HG03571 (cell line): ENCODE results near the gene CFAP61.
"Not testable (repeated sequence)": the region's sequence is repeated elsewhere in the genome, so short reads cannot be mapped to it uniquely, and the experiment has no call there.

Experiments used
- ATAC-seq: cut with Tn5 transposase; IDR thresholded peaks from one replicate; pipeline ENCODE4 v1.9.1; 2021; ENCODE audit not compliant: unreplicated experiment

Gene CFAP61

DNA sequence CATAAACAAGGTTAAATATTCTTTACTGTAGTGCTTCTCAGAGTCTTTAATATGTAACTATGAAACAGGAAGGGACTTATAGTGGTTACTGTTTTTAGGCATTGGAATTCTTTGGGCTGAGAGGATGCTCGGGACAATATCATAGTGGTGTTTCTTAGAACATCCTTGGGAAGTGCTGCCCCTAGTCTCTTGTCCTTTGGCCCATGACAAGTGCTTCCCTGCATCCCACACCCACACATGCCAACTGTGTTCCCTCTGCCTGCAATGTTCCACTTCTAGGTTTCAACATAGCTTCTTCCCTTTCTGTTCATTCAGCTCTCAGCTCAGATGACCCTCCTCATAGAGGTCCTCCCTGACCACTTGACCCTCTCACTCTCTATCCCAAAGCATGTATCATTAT, 37.6 kb downstream of the CFAP61 start:
- ATAC-seq, result no peak

- no peak for ATAC-seq
Observed at GRCh38 chr20:20092827-20093226, 40.5 kb downstream of the CFAP61 start.

GRCh38 chr20:20094410-20094809, 42.1 kb downstream of the CFAP61 start:
- no peak for ATAC-seq

- no peak for ATAC-seq
Observed at GRCh38 chr20:20095114-20095872, 43.0 kb downstream of the CFAP61 start.

DNA sequence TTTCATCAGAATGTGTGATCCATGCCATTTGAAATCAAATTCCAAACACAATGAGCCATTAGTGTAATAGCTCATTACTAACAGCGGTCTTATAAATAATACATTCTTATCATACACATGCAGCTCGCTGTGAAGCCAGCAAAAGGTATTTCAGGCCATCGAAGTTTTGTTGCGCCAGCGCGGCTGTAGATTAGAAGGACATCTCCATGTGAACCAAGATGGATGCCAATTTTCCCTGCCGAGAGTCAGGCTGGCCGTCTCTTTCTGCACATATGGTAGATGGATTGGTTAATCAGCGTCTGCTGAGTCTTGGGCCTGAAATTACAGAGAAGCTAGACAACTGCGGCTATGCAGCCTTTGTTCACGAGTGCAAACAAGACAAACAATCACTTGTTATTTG, 44.1 kb downstream of the CFAP61 start:
- ATAC-seq, result no peak

- ATAC-seq, result no peak
Observed at GRCh38 chr20:20100881-20101280, 48.5 kb downstream of the CFAP61 start.

DNA sequence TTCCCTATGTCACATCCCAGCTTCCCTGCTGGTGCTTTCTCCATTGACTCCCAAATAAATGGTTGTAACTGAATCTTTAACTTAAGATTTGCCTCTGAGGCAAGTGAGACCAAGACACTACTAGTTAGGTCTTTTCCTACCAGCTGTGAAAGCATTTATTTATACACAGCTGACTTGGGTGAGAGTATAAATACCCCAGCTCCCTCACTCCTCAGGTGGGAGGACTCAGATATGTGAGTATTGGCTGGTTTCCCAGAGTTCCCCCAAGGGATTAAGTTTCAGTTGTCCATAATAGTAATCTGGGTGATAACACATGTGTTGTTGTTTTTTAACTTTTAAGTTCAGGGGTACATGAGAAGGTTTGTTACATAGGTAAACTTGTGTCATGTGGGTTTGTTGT, 49.8 kb downstream of the CFAP61 start:
- no peak for ATAC-seq

- ATAC-seq, result no peak
Observed at GRCh38 chr20:20102716-20103258, 50.5 kb downstream of the CFAP61 start.

DNA sequence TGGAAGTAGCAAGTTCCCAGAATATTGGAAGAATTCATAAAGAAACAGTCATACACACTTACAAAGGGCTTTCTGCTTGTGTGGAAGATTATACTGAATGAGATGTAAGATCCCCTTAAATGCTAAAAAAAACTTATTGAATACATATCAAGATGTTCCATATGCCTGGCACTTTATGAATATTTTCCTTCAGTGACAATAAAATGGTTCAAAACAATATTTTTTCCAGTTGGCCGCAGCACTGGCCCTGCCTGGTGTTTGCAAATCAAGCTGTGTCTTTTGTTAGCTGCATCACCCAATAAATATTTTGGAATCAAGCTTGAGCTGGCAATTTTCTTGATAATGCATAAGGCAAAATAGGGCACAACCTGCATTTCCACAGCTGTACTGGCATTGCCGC, 51.2 kb downstream of the CFAP61 start:
- no peak for ATAC-seq

DNA sequence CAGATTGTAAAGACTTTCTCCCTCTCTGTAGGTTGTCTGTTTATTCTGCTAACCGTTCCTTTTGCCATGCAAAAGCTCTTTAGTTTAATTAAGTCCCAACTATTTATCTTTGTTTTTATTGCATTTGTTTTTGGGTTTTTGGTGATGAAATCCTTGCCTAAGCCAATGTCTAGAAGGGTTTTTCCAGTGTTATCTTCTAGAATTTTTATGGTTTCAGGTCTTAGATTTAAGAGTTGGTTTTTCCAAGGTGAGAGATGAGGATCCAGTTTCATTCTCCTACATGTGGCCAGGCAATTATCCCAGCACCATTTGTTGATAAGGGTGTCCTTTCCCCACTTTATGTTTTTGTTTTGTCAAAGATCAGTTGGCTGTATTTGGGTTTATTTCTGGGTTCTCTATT, 70.9 kb downstream of the CFAP61 start:
- ATAC-seq, result not testable (repeated sequence)

DNA sequence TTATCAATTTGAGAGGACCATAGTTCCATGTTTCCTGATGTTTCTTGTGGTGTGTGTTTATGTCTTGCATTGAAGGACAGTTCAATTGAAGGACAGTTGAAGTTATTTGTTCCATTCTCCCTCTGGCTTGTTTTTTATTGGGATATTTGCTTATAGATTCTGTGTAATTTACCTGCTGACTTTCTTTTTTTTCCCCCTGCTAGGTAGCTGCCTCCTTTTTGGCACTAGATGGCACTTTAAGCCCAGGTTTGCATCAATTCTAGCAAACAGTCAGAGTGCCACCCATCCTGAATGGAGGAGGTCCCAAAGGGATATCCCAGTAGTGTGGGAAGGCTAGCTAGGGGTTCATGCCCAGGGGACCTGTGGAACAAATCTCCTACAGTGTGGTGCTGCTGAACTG, 78.1 kb downstream of the CFAP61 start:
- ATAC-seq, result no peak

DNA sequence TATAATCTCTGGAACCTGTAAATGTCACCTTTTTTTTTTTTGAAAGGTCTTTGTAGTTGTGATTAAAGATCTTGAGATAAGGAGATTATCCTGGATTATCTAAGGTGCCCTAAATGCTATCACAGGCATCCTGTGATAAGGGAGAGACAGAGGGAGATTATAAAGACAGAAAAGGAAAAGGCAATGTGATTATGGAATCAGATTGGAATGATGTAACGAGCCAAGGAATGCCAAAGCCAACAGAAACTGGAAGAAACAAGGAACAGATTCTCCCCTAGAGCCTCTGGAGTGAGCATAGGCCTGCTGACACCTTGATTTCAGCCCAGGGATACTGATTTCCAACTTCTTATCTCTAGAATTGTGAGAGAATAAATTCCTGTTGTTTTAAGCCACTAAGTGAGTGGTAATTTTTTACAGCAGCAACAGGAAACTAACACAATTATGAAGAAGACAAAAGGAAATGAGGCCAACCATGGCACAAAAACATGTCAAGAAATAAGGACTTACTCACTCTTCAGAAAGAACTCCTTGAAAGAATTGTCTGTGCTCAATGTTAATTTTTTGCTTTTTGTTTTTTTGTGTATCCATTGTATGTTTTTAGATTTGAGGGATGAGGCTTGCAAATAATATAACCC, 82.7 kb downstream of the CFAP61 start:
- ATAC-seq, result no peak

DNA sequence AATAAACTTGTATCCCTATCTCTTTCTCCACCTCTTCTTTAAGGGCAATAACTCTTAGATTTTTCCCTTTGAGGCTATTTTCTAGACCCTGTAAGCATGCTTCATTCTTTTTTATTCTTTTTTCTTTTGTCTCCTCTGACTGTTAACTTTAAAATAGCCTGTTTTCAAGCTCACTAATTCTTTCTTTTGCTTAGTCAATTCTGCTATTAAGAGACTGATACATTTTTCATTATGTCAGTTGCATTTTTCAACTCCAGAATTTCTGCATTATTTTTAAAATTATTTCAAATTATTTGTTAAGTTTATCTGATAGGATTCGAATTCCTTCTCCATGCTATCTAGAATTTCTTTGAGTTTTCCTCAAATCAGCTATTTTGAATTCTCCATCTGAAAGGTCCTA, 84.0 kb downstream of the CFAP61 start:
- ATAC-seq, result no peak

DNA sequence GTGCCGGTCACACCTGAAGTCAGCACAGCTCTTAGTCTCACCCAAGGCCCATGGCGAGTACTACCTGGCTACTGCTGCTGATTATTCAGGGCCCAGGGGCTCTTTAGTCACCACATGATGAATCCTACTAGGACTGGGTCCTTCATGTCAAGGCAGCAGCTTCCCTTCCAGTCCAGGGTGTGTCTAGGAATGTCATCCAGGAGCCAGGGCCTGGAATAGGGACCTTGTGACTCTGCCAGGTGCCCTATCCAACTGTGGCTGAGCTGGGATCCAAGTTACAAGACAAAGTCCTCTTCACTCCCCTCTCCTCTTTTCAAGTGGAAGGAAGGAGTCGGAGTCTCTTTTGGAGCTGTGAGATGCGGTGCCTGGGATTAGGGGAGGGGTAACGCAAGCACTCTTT, 85.5 kb downstream of the CFAP61 start:
- ATAC-seq, result no peak

GRCh38 chr20:20138301-20139064, 86.2 kb downstream of the CFAP61 start:
- ATAC-seq, result no peak

DNA sequence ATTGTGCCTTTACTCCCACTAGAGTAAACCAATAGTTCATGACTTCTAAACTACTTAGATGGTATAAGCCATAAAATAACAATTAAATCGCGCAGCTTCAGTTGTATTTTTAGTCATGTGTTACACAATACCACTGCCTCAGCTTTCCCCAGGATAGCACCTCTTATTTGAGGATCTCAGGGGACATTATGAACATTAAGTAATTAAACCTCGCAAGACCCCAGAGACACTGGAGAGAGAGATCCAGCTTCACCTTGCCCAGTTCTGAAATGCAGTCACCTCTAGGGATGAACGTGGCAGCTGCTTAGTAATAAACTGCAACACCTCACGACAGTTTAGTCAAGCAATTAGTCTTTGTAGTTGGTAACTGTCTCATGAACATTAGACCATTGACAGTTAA, 87.1 kb downstream of the CFAP61 start:
- no peak for ATAC-seq

GRCh38 chr20:20143165-20143564, 90.8 kb downstream of the CFAP61 start:
- ATAC-seq, result no peak

- ATAC-seq, result no peak
Observed at GRCh38 chr20:20143646-20144045, 91.3 kb downstream of the CFAP61 start.

- ATAC-seq, result no peak
Observed at GRCh38 chr20:20148779-20149178, 96.4 kb downstream of the CFAP61 start.

DNA sequence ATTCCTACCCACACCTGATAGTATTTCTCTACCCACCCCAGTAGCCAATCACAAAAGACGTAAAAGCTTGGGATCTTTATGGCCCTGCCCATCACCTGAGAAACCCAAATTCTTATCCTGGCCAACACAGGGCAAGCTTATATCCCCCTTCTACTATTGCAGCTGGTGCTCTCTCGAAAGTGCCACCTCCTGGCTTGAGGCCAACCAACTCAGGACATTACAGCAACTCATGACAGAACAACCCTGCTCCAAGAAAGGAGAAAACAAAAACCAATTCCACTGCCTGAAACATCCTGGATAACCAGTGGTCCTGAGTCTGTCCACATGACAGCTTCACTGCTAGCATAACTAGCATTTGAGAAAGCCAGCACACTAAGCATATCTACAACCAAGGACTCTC, 97.9 kb downstream of the CFAP61 start:
- ATAC-seq, result no peak

DNA sequence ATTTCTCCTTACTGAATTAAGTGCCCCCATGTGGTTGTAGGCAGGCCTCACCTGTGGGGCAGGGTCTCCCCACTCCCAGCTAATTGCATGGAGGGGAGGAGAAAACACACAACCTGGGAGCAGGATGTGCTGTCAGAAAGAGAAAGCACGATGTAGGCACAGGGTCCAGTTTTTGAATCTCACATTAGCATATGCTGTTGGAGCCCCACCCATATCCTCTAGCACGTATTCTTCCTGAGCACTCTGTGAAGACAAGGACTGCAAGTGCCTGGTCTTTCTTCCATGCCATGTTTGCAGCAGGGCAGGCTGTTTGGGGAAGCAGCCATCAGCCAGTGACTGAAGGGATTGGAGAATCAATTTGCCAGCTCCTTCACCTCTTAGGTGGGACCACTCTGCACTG, 108.2 kb downstream of the CFAP61 start:
- no peak for ATAC-seq

DNA sequence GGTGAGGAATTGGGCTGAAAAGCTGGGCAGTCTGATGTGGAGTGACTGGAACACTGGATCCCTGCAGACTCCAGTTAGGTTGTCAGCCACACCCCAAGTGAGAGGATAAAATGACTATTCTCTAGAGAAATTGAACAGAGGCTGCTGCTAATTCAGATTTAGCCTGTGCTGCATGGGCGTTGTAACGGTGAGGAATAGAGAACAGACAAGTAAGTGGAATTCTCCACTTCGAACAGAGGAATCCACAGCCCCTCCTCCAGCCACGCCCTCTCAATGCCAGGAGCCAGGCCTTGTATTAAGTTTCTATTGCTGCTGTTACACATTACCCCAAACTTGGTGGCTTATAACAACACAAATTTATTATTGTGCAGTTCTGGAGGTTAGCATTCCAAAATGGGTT, 109.3 kb downstream of the CFAP61 start:
- ATAC-seq, result no peak
